ENCODE results near the gene TEK.

Gene TEK

DNA sequence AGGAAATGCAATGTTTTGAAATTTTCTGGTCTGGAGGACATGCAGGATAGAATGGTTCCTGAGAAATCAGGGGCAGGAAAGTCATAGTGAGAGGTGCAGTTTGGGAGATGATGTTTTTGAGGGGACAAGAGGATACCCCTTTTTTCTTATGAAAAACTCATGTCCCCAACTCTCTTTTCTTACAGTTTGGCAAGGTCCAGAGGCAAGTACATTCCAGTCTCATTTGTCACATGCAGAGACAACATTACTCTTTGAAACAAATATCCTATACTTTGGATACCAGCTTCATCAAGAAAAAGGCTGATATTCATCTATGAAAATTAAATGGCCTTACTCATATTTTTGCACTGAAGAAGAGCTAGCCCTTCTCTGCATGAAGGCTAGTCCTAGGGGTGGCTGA, 139.7 kb downstream of the TEK start:
- DNase-seq, result no peak

DNA sequence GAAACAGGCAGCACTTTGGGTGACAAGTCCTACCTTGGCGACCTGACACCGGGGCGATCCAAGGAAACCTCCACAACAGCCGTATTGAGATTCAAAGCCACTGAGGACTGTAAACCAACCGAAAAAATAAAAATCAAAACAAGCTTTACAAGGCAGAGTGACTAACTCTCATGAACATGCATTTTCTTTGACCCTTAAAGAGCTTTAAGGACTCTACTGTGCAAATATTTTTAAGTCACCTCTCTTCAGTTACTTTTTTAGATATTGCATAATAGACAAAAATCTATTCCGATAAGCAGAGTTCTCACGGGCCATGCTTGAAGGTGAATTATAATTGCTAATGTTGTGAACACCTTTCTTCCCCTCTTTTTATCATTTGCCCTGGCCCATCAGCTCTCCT, 149.6 kb downstream of the TEK start:
- DNase-seq, result no peak

DNA sequence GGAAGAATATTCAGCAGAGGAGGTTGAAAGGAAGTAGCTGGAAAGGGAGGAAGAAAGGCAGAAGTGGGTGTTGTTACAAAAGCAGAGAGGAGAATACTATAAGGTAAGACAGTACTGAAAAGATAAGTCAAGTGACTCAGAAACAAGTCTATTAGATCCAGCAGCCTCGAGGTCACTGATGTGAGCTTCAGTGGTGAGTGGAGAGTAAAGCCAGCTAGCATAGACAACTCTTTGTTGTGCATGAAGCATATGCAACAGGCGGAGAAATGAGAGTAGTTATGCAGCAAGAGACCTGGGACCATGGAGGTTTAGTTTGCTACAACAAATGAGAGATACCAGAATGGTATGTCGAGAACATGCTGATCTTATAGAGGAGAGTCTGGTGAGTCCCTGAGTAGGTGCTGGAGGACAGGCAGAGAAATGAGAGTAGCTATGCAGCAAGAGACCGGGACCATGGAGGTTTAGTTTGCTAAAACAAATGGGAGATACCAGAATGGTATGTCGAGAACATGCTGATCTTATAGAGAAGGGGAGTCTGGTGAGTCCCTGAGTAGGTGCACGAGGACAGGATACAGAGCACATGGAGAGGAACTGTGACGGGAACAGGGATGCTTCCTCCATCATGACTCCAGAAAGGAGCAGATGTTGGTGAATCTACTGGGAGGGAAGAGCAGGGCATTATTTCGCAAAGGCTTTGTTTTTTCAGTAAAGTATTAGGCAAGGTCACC, 151.9 kb downstream of the TEK start:
- no peak for DNase-seq

DNA sequence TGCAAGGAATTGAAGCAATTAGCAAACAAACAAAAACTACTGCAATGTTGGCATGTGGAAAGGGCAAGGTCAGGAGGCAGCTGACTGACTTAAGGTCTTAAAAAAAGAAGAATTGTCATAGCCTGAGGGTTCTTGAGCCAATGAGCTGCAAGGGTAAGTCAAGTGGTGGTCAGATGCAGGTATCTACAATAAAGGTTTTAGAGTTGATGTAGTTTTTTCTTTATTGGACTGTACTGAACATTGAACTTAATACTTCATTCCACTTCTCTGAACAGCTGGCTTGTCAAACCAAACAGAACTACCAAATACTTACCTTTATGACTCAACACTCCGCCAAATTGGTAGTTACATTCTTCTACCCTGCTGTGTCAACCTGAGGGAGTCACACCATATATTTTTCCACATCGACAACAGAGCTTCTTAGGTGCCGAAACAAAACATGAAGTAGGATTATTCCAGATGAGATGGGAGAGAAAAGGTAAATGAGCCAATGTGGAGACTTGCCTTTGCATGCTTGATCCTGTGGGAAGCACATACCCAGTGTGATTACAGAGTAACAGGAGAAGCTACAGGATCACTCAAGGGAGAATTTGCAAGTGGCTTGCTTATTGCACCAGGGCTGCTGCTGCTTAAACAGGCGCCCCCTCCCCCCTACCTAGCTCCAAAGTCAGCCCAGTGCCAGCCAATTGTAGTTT, 152.6 kb downstream of the TEK start:
- no peak for DNase-seq

GRCh38 chr9:27272103-27272502, 163.1 kb downstream of the TEK start:
- DNase-seq, result no peak

DNA sequence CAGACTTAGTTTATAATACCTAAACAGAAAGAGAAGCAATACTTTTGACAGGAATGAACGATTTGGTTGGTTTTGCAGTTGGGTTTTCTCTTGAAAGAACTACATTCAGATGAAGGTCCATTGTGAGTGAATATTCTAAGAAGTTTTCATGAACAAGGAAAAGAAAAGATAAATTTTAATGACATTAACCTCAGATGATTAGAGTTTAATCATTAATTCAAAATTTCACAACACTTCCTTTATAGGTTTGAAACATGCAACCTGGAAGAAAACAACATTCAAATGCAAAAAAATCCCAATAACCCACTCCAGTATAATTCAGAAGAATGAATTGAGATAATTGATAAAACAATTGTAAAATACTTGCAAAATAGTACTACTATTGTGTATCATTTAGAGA, 164.2 kb downstream of the TEK start:
- no peak for DNase-seq

GRCh38 chr9:27276193-27277030, 167.4 kb downstream of the TEK start:
- DNase-seq, result peak in 1 of 2 donors; percentile 69

DNA sequence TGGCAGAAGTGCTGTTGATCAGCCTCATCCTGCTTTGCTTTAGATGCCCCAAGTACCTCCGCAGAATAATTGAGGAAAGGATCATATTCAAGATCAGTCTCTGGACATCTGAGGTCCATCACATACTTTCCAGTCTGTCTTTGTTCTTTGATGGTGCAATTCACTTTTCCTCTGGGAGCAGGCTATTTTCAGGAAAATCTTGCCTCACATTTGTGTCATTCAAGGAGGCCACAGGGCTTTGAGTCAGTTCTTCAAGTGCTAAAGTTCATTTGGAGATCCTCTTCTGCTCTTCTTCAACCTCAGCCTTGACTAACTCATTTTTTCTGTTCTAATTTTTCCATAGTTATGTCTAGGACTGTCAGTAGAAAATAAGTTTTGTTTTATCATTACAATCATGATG, 169.3 kb downstream of the TEK start:
- no peak for DNase-seq

GRCh38 chr9:27279611-27280010, 170.6 kb downstream of the TEK start:
- no peak for DNase-seq
